ENCODE measurements around the gene RPLP1. TPM values are rescaled to one million over a fixed set of nuclear protein-coding genes. Genes with fewer than 3 reads are reported as not detected.

The RPLP1 gene
- total RNA-seq, 1 donor from 2014 or later = 1,143 TPM

GRCh38 chr15:69486481-69487110, 34.0 kb downstream of the RPLP1 start:
- DNase-seq (no peak), ATAC-seq (no peak)
- intact Hi-C loops (cut with micrococcal nuclease) = no loop called here

GRCh38 chr15:69489073-69489571, 36.5 kb downstream of the RPLP1 start:
- ATAC-seq (peak; percentile 60), DNase-seq (no peak)
- intact Hi-C loops (cut with micrococcal nuclease) = no loop called here

- ATAC-seq (peak; percentile 71), DNase-seq (no peak)
- intact Hi-C loops (cut with micrococcal nuclease) = no loop called here
Observed at GRCh38 chr15:69490356-69491037, 37.9 kb downstream of the RPLP1 start.

GRCh38 chr15:69491038-69491505, 38.5 kb downstream of the RPLP1 start:
- ATAC-seq (peak; percentile 76), DNase-seq (peak; percentile 63)
- intact Hi-C loops (cut with micrococcal nuclease) = no loop called here

- ATAC-seq (no peak), DNase-seq (no peak)
- intact Hi-C loops (cut with micrococcal nuclease) = no loop called here
Observed at GRCh38 chr15:69493406-69493805, 40.8 kb downstream of the RPLP1 start.

GRCh38 chr15:69496001-69496400, 43.4 kb downstream of the RPLP1 start:
- ATAC-seq = peak; percentile 6
- no peak for DNase-seq
- intact Hi-C loops (cut with micrococcal nuclease) = no loop called here

- DNase-seq = no peak
- no peak for ATAC-seq
- intact Hi-C loops (cut with micrococcal nuclease) = no loop called here
Observed at GRCh38 chr15:69497076-69497475, 44.5 kb downstream of the RPLP1 start.

- intact Hi-C loops (cut with micrococcal nuclease) = no loop called here
- ATAC-seq = no peak
- DNase-seq = no peak
Observed at GRCh38 chr15:69497667-69498066, 45.0 kb downstream of the RPLP1 start.

- ATAC-seq (no peak), DNase-seq (no peak)
- intact Hi-C loops (cut with micrococcal nuclease) = no loop called here
Observed at GRCh38 chr15:69498282-69498681, 45.7 kb downstream of the RPLP1 start.

- intact Hi-C loops (cut with micrococcal nuclease) = no loop called here
- no peak for ATAC-seq
Observed at GRCh38 chr15:69498987-69499386, 46.4 kb downstream of the RPLP1 start.

GRCh38 chr15:69499521-69500211, 47.0 kb downstream of the RPLP1 start:
- DNase-seq = peak; percentile 50
- intact Hi-C loops (cut with micrococcal nuclease) = no loop called here

More at GRCh38 chr15:69498987-69499386, 46.4 kb downstream of the RPLP1 start:
- DNase-seq = no peak

GRCh38 chr15:69500339-69500738, 47.7 kb downstream of the RPLP1 start:
- no peak for ATAC-seq
- DNase-seq = no peak
- intact Hi-C loops (cut with micrococcal nuclease) = no loop called here

More at GRCh38 chr15:69499521-69500211, 47.0 kb downstream of the RPLP1 start:
- ATAC-seq = peak; percentile 91

- DNase-seq = no peak
- intact Hi-C loops (cut with micrococcal nuclease) = no loop called here
- ATAC-seq = no peak
Observed at GRCh38 chr15:69501456-69501855, 48.8 kb downstream of the RPLP1 start.

GRCh38 chr15:69502470-69503045, 49.9 kb downstream of the RPLP1 start:
- DNase-seq = no peak
- ATAC-seq = no peak
- intact Hi-C loops (cut with micrococcal nuclease) = no loop called here

GRCh38 chr15:69504352-69505040, 51.9 kb downstream of the RPLP1 start:
- intact Hi-C loops (cut with micrococcal nuclease) = no loop called here

More at GRCh38 chr15:69504352-69505040, 51.9 kb downstream of the RPLP1 start:
- ATAC-seq (peak; percentile 24), DNase-seq (no peak)
